GM19351 (cell line): ENCODE measurements around the gene LSM5.

Experiments
- ATAC-seq: cut with Tn5 transposase; IDR thresholded peaks from one replicate; pipeline ENCODE4 v1.9.1; 2021; ENCODE audit warnings: mild to moderate bottlenecking, moderate library complexity; ENCODE audit not compliant: unreplicated experiment

Gene LSM5

GRCh38 chr7:32490127-32490796 lies at the start of gene LSM5:
Gene LSM5 (minus strand): TSS chr7:32490380. CDS start chr7:32490365, 15 bp downstream.
- ATAC-seq, result peak; percentile 84

DNA sequence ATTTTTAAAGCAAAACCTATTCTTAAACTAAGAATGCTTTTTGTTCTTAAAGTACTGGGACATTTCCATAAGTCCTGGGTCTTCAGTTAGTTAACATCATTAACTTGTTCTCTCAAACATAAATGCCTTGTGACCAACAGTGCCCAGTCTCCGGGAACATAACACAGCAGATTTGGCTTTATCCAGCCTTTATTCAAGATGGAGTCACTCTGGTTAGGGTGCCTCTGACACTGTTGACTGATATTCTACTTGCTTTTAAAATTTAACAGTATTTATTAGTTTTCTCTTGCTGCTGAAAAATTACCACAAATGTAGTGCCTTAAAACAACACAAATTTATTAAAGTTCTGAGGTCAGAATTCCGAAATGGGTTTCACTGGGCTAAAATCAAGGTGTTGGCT lies 49.2 kb upstream of the LSM5 start:
- ATAC-seq, result no peak

DNA sequence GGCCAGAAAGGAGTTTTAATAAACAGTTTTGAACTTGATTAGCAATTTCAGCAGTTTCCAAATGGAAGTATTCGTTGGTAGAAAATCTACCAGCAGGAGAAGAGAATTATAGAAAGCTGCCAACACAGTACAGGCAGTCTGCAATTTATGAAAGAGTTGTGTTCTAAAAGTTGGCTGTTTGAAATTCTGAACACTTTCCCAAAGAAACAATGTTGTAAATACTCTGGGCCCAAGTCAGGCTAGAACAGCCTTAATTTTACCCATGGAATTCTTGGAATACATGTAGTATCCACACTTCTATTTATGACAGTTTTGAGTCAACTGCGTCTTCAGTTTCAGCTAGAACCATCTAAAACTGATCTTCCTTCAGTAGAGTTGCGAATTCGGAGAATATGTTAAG lies 47.6 kb upstream of the LSM5 start:
- no peak for ATAC-seq

GRCh38 chr7:32536585-32536984 lies 46.4 kb upstream of the LSM5 start:
- ATAC-seq, result no peak

- ATAC-seq, result no peak
Observed at GRCh38 chr7:32536016-32536415, 45.8 kb upstream of the LSM5 start.

DNA sequence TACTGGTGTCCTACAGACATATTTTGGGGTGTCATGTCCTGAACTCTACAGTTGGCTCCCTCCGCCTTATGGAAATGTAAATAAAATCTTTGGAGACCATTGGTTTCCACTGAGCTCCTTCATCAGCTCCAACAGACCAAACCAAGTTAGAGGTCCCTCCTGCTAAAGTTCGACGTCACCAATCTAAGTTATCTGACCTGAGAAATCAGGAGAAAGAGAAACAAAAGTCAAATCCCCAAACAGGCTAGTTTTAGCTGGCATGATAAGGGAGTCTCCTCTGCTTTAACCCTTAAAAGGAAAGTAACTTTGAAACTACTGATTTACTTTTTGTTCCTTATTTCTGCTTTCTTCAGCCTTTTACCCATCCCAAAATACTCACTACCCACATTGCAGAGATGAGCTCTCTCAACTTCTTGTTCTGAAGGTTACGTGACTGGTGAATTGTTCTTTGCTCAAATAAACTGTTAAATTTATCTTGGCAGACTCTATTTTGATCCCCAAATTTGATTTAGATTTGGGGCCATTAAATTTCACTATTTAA lies 45.1 kb upstream of the LSM5 start:
- peak; percentile 63 for ATAC-seq

DNA sequence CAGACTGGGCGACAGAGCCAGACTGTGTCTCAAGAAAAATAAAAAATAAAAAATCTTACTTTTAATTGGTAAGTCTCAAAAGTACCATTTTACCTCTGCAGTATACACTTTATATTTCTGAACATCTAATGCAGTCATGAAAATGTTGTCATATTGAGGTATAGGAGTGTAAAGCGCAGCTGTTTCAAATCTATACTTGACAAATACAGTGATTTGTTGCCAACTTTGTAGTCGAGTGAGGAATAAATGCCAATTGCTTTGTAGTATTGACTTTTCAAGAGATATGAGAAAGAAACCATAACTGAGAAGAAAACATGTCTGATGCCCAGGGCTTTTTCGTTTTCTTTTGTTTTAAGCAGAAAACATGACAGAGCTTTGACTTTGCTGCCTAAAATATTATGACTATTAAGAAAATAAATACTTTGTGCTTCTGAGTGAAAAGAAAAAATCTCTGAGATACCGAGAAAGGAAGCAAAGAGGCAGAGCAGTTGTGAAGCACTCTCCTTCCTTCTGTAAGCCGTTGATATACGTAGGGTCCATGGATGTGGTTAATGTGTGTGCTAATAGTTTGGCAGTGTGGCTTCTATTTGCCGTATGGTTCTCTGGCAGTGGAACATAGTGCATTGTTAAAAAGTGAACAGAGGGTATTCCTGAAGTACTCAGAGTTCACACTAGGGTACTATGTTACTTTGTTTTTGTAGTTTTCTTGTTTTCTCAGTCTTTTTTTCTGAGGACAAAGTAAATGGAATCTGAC lies 43.3 kb upstream of the LSM5 start:
- no peak for ATAC-seq

GRCh38 chr7:32532716-32533115 lies 42.5 kb upstream of the LSM5 start:
- no peak for ATAC-seq

DNA sequence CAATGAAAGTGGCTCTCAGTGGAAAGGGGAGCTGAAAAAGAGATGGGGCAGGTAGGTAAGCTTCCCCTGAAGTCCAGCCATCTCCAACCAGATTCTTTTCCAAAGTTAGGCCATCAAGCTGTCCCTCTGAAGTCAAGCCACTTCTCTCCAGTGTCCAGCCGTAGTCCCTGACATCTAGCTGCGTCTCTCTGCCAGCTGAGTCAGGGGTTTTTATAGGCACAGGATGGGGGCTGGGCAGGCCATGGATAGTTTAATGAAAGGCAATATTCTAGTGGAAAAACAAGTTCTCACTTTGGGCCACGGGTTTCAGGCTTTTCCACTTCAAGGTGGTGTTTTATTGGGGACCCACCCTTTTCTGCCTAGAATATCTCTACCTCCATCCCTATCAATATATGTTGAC lies 41.9 kb upstream of the LSM5 start:
- ATAC-seq, result no peak

DNA sequence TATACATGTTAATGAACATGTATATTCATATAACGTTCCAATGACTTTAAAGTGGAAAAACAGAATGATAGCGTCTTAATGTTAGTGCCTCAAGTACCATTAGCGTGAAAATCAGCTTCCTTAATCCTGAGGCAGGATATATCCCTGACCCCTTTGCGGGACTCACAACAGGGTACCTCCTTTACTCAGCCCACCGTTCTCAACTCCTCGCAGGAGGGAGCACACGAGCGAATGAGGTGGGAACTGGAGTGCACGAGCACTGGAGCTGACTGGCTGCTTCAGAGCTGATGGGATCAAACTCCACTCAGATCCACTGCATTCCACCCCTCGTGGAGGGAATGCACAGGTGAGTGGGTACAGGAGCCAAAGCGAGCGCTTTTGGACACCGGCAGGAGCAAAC lies 41.2 kb upstream of the LSM5 start:
- no peak for ATAC-seq

- no peak for ATAC-seq
Observed at GRCh38 chr7:32525839-32526238, 35.7 kb upstream of the LSM5 start.

- ATAC-seq, result no peak
Observed at GRCh38 chr7:32524631-32525030, 34.5 kb upstream of the LSM5 start.

- ATAC-seq, result no peak
Observed at GRCh38 chr7:32522746-32523530, 32.8 kb upstream of the LSM5 start.

GRCh38 chr7:32519763-32520162 lies 29.6 kb upstream of the LSM5 start:
- no peak for ATAC-seq

DNA sequence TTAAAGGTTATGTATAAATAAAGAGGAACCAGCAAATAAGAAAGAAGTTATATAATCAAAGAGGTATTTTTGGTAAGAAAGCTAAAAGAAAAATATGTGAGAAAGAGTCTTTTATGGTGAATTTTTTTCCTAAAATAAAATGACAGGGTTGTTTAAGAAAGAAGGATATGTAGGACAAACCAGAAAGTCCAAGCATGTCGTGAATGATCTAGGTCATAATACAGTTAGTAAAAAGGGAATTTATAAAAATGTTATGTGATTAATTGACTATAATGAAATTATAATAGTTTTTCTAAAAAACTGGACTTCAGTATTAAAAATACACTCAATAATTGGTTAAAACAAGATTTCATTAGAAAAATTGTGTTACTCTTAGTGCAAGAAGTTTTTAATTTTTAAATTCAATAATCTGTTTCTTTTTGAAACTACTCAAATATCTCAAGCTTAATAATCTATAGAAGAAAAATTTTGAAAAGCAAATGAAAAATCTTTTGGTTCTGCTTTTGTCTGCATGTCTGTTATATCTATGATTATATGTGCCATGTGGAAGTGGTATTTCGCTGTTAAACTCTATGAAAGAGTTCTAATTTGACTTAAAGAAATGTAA lies 28.5 kb upstream of the LSM5 start:
- no peak for ATAC-seq

- peak; percentile 5 for ATAC-seq
Observed at GRCh38 chr7:32516551-32517100, 26.4 kb upstream of the LSM5 start.

DNA sequence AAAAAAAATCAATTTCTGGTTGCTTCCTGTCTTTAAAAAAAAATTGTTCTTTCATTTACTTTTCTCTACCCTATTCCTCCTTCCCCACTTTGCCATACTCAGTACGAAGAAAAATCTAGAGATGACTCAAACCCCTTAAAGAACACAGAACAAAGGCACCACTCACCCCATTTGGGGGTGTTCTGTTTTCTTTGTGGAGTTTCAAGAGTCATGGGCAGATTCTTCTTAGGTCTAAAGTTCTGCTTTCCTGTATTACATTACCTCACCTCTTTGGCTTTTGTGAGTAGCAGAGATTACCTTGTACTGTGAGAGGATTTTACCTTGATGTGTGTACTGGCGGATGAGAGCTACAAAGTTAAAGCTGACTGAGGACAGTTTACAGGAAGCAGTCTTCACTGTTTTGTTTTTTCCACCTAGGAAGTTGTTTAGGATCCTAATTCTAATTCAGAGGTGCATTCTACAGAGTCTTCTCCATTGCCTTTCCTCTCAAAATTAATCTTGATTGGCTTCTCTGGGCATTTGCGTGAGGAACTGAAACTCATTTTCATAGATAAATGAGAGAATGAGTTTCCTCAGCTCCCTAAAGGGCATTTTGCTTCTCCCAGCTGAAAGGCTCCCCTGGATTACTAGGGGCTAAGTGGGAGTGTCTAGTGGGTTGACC lies 25.8 kb upstream of the LSM5 start:
- ATAC-seq, result peak; percentile 89

DNA sequence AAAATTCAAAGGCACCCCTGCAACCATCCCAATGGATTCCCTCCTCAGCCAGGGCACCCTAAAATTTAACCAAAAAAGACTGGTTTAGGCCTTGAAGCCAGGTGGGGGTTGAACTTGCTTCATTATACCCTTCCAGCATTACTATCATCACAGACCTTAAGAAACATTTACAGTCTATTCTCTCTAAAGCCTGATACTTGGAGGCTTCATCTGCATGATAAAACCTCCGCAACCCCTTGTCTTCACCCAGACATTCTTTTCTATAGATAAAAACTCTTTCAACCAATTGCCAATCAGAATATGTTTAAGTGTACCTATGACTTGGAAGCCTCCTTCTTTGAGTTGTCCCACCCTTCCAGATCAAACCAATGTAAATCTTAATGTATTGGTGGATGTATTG lies 23.0 kb upstream of the LSM5 start:
- no peak for ATAC-seq

- ATAC-seq, result no peak
Observed at GRCh38 chr7:32511791-32512190, 21.6 kb upstream of the LSM5 start.

DNA sequence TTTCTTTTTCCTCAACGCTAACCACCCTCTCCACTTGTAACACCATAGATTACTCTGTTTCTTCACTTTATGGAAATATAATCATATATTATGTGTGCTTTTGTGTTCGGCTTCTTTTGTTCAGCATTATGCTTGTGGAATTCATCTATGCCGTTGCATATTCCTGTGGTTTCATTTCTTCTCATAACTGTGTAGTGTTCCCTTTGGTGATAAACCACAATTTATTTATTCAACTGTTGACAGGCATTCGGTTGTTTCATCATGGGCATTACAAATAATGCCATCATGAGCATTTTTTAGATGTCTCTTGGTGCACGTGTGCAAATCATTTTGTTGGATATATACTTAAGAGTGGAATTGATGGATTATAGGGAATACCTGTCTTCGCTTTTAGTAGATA lies 17.2 kb upstream of the LSM5 start:
- no peak for ATAC-seq
